EL (cell line): ENCODE measurements around the gene CARS2.
"Not testable (repeated sequence)": the region's sequence is repeated elsewhere in the genome, so short reads cannot be mapped to it uniquely, and the experiment has no call there.

Experiments used
- DNase-seq: peaks from one replicate; pipeline ENCODE4 v3.0.0-alpha.2; 2016

The CARS2 gene

GRCh38 chr13:110680852-110681251 lies 25.1 kb downstream of the CARS2 start:
- DNase-seq = no peak

DNA sequence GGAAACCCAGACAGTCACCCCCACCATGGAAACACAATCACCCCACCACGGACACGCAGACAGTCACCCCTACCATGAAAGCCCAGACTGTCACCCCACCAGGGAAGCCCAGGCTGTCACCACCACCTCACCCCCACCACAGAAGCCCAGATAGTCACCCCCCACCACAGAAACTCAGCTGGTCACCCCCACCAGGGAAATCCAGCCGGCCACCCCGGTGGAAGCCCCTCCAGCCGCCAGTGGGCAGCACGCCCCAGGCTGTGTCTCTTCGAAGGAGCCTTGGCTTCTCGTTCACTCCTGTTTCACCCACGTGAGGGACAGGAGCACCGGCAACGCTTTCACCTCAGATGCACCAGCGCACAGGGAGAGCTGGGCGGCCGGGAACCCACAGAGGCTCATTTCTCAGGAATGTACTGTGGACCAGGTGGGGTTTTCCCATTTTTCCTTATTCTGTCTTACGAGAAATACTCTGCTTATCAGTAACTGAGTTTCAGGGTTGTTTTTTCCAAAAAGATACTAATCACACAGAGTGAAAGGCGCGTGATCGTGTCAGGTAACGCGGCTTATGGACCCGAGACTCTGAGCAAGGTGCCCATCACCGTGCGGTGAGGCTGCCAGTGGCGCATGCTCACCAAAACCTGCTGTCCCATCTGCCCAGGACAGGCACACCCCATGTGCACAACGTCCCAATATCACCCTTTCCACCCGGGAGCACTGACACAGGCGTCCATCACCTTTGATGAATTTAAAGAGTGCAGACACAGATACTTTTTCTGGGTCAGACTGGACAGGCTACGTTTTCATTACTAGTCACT lies 28.0 kb downstream of the CARS2 start:
- DNase-seq = peak; percentile 20

DNA sequence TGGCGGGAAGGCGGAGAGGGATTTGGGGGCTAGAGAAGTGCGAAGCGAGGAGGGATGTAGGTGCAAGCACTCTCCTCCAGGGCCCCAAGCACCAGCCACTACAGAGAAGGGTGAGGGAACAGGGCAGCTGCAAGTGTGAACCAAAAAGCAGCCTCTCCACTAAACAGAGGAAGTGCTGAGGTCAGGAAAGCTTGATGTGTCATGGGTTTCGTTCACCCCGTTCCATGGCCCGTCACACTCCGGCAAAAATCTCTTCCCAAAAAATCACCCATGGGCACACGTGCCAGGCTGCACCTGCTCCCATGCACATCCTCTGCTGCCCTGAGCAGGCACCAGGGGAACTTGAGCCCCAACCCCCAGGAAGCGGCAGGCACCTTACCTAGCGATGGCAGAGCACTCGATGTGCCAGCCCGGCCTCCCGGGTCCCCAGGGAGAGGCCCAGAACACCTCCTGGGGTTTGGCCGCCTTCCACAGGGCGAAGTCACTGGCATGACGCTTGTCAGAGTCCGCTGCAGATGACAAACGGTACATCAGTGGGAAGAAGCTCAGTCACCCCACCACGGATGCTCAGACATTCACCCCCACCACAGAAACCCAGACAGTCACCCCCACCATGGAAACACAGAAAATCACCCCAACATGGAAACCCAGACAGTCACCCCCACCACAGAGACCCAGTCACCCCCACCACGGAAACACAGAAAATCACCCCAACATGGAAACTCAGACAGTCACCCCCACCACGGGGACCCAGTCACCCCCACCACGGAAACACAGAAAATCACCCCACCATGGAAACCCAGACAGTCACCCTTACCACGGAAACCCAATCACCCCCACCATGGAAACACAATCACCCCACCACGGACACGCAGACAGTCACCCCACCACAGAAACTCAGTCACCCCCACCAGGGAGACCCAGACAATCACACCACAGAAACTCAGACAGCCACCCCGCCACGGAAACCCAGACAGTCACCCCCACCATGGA lies 29.0 kb downstream of the CARS2 start:
- no peak for DNase-seq

- DNase-seq = not testable (repeated sequence)
Observed at GRCh38 chr13:110669814-110670213, 36.1 kb downstream of the CARS2 start.

GRCh38 chr13:110669036-110669435 lies 36.9 kb downstream of the CARS2 start:
- no peak for DNase-seq

DNA sequence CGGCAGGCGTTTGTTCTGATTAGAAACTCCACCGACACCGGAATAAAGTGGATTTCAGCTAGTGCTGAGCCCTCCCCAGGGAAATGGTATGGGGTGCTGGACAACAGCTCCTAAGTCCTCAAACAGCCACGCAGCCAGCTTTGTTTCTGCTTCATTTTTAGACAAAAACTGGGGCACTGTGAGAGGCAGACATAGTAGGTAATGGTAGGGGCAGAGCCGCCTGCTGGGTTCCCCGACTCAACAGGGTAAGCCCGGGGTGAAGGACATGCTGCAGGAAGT lies 39.7 kb downstream of the CARS2 start:
- DNase-seq = no peak

DNA sequence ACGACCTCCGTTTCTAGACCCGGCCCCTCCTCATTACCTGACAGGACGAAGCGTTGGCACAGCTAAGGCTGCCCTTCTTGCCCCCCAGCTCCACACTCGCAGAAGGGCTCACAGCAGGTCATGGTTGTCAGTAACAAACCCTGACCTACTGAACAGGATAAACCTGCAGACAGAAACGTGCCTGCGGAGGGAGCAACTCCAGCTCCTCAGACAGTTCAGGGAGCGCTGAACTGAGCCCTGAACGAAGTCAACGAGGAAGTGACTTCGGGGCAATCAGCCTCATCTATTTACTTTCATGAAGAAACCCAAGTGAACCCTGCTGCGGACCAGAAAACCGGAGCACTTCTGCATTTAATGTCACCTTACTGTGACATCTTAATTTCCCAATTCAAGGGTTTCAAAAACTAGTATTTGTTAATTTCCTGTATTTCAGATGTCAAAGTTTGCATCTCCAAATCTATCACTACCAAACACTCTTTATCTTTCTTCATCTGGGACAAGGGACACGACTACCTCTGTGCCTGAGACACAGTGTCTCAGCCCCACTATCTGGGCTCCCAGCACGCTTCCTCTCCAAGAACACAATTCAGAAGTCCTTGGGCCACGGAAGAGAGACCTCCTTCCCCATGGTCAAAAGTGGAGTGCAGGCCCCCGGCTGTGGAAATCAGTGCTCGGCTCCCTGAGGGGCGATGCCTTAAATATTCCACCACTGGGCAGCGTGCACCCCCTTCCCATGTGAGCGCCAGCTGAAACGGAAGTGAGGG lies 40.2 kb downstream of the CARS2 start:
- no peak for DNase-seq

DNA sequence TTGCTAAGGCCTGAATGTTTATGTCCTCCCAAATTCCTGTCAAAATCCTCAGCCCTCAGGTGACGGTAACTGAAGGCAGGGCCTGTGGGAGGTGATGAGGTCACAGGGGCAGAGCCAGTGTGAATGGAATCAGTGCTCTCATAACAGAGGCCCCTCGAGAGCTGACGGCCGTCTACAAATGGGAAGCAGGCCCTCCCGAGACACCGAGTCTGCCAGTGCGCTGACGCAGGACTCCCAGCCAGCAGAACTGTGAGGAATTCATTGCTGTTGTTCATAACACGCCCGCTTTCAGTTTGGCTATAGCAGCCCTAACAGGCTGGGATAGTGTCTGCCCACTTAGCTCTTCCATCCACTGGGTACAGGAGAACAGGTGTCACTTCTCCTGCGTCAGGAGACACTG lies 41.2 kb downstream of the CARS2 start:
- DNase-seq = no peak

DNA sequence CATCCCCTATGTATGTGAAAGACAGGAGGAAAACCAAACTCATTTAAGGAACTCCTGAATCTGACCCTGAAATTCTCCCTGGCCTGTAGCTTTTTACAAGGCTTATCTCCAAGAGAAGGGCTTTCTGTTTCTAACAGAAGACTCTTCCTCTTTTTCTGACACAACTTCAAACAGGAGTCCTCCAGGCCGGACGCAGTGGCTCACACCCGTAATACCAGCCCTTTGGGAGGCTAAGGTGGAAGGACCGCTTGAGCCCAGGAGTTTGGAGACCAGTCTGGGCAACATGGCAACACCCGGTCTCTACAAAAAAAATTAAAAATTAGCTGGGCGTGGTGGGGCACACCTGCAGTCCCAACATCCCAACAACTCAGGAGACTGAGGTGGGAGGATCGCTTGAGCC lies 41.9 kb downstream of the CARS2 start:
- no peak for DNase-seq

- no peak for DNase-seq
Observed at GRCh38 chr13:110663491-110663890, 42.4 kb downstream of the CARS2 start.

GRCh38 chr13:110662777-110663443 lies 43.0 kb downstream of the CARS2 start:
- no peak for DNase-seq

- DNase-seq = no peak
Observed at GRCh38 chr13:110662091-110662490, 43.8 kb downstream of the CARS2 start.

DNA sequence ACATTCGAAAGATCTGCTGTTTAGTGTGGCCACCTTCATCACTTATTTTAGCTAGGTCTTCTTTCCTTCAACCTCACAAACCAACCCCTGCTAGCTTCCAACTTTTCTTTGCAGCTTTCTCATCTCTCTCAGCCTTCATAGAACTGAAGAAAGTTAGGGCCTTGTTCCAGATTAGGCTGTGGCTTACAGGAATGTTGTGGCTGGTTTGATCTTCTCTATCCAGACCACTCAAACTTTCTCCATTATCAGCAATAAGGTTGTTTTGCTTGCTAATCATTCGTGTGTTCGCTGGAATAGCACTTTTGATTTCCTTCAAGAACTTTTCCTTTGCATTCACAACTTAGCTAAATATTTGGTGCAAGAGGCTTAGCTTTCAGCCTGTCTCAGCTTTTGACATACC lies 44.7 kb downstream of the CARS2 start:
- DNase-seq = no peak

- not testable (repeated sequence) for DNase-seq
Observed at GRCh38 chr13:110658218-110658911, 47.6 kb downstream of the CARS2 start.

GRCh38 chr13:110657196-110657595 lies 48.7 kb downstream of the CARS2 start:
- no peak for DNase-seq

GRCh38 chr13:110653851-110654250 lies 52.1 kb downstream of the CARS2 start:
- DNase-seq = no peak

GRCh38 chr13:110653271-110653670 lies 52.6 kb downstream of the CARS2 start:
- no peak for DNase-seq

GRCh38 chr13:110652764-110653163 lies 53.2 kb downstream of the CARS2 start:
- no peak for DNase-seq

- no peak for DNase-seq
Observed at GRCh38 chr13:110652231-110652730, 53.6 kb downstream of the CARS2 start.

DNA sequence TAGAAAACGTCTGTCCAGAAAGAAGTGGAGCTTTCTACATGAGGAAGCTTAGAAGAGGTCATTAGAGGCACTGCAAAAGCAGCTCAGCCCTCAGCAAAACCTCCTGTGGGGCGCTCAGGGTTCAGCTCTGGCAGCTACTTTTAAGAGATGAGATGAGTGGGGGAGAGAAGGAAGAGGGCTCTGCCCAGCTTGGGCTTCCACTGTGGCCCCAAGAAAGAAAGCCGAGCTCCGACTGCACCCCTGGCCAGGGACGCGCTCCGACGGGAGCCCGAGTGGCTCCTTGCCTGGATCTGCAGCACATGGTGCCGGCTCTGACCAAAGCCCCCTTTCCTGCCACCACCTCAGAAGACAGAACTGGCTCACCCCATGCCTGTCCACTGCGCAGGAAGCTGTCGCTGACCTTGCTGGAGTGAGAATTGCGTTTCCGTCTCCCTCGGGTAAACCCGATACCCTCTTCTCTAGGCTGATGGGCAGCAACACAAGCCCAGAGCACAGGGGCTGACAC lies 54.1 kb downstream of the CARS2 start:
- no peak for DNase-seq

DNA sequence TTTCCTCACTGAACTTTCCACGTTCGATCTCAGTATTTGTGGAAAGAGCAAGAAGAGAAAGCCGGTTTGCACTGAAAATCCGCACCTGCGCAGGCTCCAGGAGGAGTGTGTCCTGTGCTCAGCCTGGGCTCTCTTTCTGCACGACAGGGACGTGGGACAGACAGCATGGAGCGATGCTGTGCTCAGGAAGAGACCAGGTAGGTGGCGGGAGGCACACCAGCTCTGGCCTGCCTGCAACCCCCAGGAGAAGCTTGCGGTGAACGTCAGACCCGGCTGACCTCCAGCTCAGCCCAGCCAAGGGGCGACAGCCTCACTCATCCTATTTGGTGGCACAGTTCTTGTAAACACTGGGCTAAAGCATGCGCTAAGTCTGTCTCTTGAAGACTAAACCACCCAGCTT lies 54.6 kb downstream of the CARS2 start:
- no peak for DNase-seq

DNA sequence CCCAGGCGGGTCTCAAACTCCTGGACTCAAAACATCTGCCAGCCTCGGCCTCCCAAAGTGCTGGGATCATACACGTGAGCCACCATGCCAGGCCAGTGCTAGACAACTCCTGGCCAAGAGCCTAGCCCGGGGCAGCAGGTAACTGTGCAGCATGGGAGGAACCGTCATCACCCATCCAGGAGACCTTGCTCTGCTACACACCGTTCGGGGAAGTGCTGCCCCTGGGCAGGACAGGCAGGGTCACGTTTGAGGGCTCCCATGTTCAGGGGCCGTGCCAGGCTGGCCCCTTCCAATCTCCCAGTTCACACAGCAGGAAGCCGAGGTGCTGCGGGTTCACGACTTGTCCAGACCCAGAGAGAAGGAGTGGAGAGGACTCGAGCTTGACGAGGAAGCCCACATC lies 55.5 kb downstream of the CARS2 start:
- no peak for DNase-seq
